Subcutaneous abdominal adipose tissue (tissue), 5 donors: ENCODE measurements around the gene UBE2Q1.
A peak's percentile ranks its signal among the peaks of the same experiment; 100 is the strongest.

ENCODE experiments used
- H3K27ac ChIP-seq: one replicate; pipeline ENCODE4 v1.7.0; 2013; ENCODE audit warnings: low read depth, mild to moderate bottlenecking, inconsistent platforms, low read length, moderate library complexity
- H3K27me3 ChIP-seq, 5 donors: one replicate each; pipeline ENCODE4 v1.7.0; 2013; ENCODE audit warnings: low read length in 5 of 5, inconsistent platforms in 1 of 5; ENCODE audit not compliant: control insufficient read depth in 5 of 5, insufficient read depth in 4 of 5
- H3K36me3 ChIP-seq, 5 donors: one replicate each; pipeline ENCODE4 v1.7.0; 2013; ENCODE audit warnings: low read length in 5 of 5; ENCODE audit not compliant: control insufficient read depth in 5 of 5, insufficient read depth in 5 of 5
- H3K4me1 ChIP-seq, 5 donors: one replicate each; pipeline ENCODE4 v1.7.0; 2013; ENCODE audit warnings: low read length in 5 of 5, mild to moderate bottlenecking in 3 of 5, moderate library complexity in 1 of 5; ENCODE audit not compliant: control insufficient read depth in 5 of 5, insufficient read depth in 5 of 5
- H3K4me3 ChIP-seq, 5 donors: one replicate each; pipeline ENCODE4 v1.7.0; 2013; ENCODE audit warnings: low read length in 5 of 5, low read depth in 1 of 5
- H3K9ac ChIP-seq, 5 donors: one replicate each; pipeline ENCODE4 v1.7.0; 2013; ENCODE audit warnings: low read length in 5 of 5, mild to moderate bottlenecking in 4 of 5, moderate library complexity in 3 of 5
- H3K9me3 ChIP-seq, 5 donors: one replicate each; pipeline ENCODE4 v1.7.0; 2013; ENCODE audit warnings: low read length in 5 of 5; ENCODE audit not compliant: control insufficient read depth in 5 of 5
- donor health status: healthy.
- donor health status: healthy.
- donor health status: healthy.
- donor health status: healthy.
- donor health status: healthy.

The UBE2Q1 gene

DNA sequence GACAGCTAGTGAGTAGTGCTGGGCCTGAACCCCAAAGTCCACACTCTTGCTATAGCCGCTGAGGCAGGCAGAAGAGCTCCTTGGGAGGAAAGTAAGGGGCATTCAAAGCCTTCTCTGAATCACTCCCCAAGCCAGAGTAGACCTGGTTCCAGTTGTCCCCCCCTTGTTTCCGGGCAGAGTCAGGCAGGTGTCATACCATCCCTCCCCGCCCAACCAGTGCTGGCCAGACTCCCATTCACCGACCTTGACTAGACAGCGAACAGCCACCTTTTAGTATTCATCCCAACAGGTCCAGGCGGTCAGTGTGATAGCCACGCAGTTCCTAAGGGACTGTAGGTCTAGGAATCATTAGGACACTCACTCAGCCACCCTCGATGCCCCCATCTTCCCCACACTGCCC is 20.9 kb upstream of the UBE2Q1 start:
- Histone ChIP-seq H3K9me3 (no peaks in the 10 kb centered on the region), H3K27ac (no peak overlapping the region), H3K9ac (no peak overlapping the region), H3K4me3 (no peak overlapping the region), H3K27me3 (no peaks in the 10 kb centered on the region), H3K36me3 (peaks cover 13 to 64% (median 59%) of the 10 kb centered on the region in 5 donors), H3K4me1 (peaks cover 0 to 18% (median 0%) of the 10 kb centered on the region in 5 donors)

DNA sequence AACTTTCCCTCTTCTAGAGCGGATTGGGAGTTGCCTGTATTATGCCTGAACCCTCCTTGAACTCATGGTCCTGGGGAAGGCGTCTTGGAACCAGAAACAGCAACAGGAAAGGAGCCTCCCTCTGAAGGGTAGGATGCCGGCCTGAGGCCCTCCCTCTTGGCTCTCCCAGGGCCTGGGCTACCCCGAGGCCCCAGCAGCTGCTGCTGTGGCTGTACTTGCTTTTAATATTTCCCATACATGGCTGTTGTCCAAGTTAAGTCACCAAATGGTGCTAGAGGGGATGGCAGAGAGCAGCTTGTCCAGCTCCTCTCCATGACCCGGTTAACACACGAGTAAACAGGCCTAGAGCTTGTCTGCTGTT is 19.6 kb upstream of the UBE2Q1 start:
- H3K36me3 ChIP-seq, result peaks cover 6 to 50% (median 46%) of the 10 kb centered on the region in 5 donors
- H3K4me3 ChIP-seq, result no peak overlapping the region
- no peak overlapping the region for H3K27ac ChIP-seq

DNA sequence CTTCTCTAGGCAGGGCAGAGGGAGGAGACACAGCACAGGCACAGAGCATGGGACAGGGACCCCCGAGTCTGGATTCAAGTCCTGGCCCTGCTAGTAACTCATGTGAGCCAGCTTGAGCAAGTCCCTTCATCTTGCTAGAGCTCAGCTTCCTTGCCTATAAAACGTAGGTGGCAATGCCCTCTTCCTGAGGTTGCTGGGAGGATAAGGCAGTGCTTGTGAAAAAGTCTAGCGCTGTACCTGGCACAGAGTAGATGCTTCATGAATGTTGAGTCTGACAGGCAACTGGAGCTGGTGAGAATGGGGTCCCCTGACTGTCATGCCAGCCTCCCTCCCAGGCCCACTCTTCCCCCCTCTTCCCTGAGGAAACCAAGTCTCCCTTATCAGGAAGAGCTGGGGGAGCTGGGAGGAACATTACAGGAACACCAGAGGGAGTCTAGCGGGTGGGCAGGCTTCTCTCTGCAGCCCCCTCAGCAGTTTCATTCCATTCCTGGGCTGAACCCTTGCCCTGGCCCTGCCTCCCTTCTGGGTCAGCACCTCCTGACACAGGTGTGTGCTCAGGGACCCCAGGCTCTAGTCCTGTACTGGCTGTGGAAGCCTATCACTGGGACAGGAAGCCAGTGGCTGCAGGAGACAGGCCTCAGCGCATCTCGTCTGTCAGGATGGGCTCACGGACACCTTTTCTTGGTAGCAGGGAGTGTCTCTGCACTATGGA is 19.0 kb upstream of the UBE2Q1 start:
- Histone ChIP-seq H3K27me3 (peaks cover 0 to 6% (median 4%) of the 10 kb centered on the region in 5 donors), H3K27ac (no peak overlapping the region), H3K4me3 (no peak overlapping the region), H3K9ac (no peak overlapping the region), H3K9me3 (no peaks in the 10 kb centered on the region), H3K4me1 (peaks cover 0 to 18% (median 0%) of the 10 kb centered on the region in 5 donors), H3K36me3 (peaks cover 6 to 45% (median 41%) of the 10 kb centered on the region in 5 donors)

More for the DNA sequence above, 19.6 kb upstream of the UBE2Q1 start:
- peaks cover 0 to 5% (median under 1%) of the 10 kb centered on the region in 5 donors for H3K27me3 ChIP-seq
- H3K4me1 ChIP-seq, result peaks cover 0 to 18% (median 0%) of the 10 kb centered on the region in 5 donors
- peak overlapping the region in 1 of 5 donors; percentile 14 for H3K9ac ChIP-seq
- H3K9me3 ChIP-seq, result no peaks in the 10 kb centered on the region

DNA sequence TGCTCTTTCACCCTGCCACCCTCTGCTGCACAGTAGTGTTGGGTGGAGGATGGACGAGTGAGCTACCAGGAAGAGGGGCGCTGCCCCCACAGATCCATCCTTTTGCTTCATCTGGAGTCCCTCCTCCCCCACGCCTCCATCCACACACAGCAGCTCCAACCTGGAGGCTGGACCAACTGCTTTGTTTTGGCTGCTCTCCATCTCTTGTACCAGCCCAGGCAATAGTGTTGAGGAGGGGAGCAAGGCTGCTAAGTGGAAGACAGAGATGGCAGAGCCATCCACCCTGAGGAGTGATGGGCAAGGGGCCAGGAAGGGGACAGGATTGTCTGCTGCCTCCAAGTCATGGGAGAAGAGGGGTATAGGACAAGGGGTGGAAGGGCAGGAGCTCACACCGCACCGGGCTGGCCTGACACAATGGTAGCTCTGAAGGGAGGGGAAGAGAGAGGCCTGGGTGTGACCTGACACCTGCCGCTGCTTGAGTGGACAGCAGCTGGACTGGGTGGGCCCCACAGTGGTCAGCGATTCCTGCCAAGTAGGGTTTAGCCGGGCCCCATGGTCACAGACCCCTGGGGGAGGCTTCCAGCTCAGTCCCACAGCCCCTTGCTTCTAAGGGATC is 17.6 kb upstream of the UBE2Q1 start:
- Histone ChIP-seq H3K9me3 (no peaks in the 10 kb centered on the region), H3K27ac (no peak overlapping the region), H3K9ac (no peak overlapping the region), H3K4me1 (peaks cover 0 to 18% (median 0%) of the 10 kb centered on the region in 5 donors), H3K36me3 (peaks cover 3 to 32% (median 29%) of the 10 kb centered on the region in 5 donors), H3K27me3 (peaks cover 0 to 10% (median 6%) of the 10 kb centered on the region in 5 donors), H3K4me3 (no peak overlapping the region)

GRCh38 chr1:154575147-154575927 is 16.9 kb upstream of the UBE2Q1 start:
- Histone ChIP-seq H3K9me3 (no peaks in the 10 kb centered on the region), H3K27me3 (peaks cover 0 to 10% (median 6%) of the 10 kb centered on the region in 5 donors), H3K4me3 (no peak overlapping the region), H3K36me3 (peaks cover 0 to 25% (median 21%) of the 10 kb centered on the region in 5 donors), H3K4me1 (peaks cover 0 to 18% (median 0%) of the 10 kb centered on the region in 5 donors), H3K27ac (no peak overlapping the region), H3K9ac (no peak overlapping the region)

- no peak overlapping the region for H3K27ac ChIP-seq
- no peak overlapping the region for H3K4me3 ChIP-seq
- H3K9me3 ChIP-seq, result no peaks in the 10 kb centered on the region
- H3K4me1 ChIP-seq, result peaks cover 0 to 18% (median 0%) of the 10 kb centered on the region in 5 donors
- no peak overlapping the region for H3K9ac ChIP-seq
- H3K36me3 ChIP-seq, result peaks cover 0 to 19% (median 15%) of the 10 kb centered on the region in 5 donors
- peaks cover 0 to 10% (median 9%) of the 10 kb centered on the region in 5 donors for H3K27me3 ChIP-seq
These were observed 16.3 kb upstream of the UBE2Q1 start for GRCh38 chr1:154574716-154575115.

DNA sequence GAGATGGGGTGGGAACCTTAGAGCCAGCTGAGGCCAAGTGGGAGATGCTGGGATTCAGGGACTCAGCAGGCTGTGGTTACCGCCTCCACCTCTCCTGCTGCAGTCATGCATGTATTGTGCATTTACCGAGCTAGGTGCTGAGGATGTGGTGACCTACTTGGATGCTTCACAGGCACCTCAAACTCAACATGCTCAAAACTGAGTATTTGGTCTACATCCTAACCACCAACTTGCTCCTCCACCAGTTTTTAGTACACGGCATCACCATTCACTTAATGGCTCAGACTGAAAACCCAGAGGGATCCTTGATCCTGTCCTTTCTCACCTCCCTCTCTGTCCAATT is 14.7 kb upstream of the UBE2Q1 start:
- H3K4me3 ChIP-seq, result no peak overlapping the region
- H3K9ac ChIP-seq, result no peak overlapping the region
- H3K36me3 ChIP-seq, result peaks cover 0 to 3% (median 0%) of the 10 kb centered on the region in 5 donors
- peaks cover 0 to 9% (median 3%) of the 10 kb centered on the region in 5 donors for H3K4me1 ChIP-seq
- H3K27me3 ChIP-seq, result peaks cover 0 to 23% (median 16%) of the 10 kb centered on the region in 5 donors
- H3K9me3 ChIP-seq, result no peaks in the 10 kb centered on the region
- no peak overlapping the region for H3K27ac ChIP-seq

DNA sequence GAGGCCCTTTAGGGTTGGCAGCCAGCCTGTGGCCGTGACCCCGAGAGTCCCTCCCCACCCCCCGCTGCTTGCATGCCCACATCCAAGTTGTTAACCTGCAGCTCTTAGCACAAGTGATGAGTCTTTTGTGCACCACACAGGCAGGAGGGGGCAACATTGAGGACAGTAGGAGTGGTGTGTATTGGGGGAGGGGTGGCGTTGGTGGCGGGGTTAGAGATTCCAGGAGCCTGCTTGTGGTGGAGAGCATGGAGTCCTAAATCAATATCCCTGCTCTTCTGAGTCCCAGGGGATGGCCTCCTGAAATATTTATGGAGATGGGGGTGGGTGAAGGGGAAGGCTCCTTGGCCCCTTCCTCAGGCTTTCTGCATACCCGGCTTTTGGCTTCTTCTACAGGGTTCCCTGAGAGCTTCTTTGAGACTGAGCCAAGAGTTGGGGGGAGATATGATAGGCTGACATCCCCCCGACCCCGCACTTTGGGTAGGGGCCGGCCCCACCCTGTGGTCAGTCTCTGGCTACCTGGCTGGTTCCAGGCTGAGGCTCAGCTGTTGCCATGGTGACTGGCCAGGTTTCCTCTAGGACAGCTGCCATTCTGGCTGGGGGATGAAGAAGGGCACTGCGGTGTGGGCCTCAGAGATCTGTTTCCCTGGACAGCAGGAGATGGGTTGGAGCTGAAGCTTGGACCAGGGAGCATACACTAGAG is 14.2 kb upstream of the UBE2Q1 start:
- Histone ChIP-seq H3K4me3 (no peak overlapping the region), H3K9ac (no peak overlapping the region), H3K9me3 (no peaks in the 10 kb centered on the region), H3K36me3 (no peaks in the 10 kb centered on the region), H3K27me3 (peaks cover 0 to 25% (median 19%) of the 10 kb centered on the region in 5 donors), H3K27ac (no peak overlapping the region), H3K4me1 (peaks cover 0 to 9% (median 8%) of the 10 kb centered on the region in 5 donors)

DNA sequence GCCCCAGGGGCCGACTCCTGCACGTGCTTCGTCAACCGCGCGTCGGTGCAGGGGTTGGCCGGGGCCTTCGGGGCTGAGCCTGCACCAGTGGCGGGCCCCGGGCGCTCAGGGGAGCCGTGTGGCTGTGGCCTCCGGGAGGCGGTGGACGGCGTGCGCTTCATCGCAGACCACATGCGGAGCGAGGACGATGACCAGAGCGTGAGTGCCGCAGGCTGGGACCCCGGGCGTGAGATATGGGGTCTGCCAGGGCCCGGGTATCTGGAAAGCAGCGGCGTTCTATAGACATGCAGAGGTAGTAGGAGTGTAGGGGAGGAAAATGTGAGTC is 13.5 kb upstream of the UBE2Q1 start:
- peaks cover 0 to 10% (median 9%) of the 10 kb centered on the region in 5 donors for H3K4me1 ChIP-seq
- peaks cover 3 to 31% (median 19%) of the 10 kb centered on the region in 5 donors for H3K27me3 ChIP-seq

More for the DNA sequence above, 13.5 kb upstream of the UBE2Q1 start:
- Histone ChIP-seq H3K36me3 (no peaks in the 10 kb centered on the region), H3K27ac (no peak overlapping the region), H3K4me3 (no peak overlapping the region), H3K9ac (no peak overlapping the region), H3K9me3 (no peaks in the 10 kb centered on the region)
